COLO829 (cell line): ENCODE data around the gene ARFIP1.
A peak's percentile ranks its signal among the peaks of the same experiment; 100 is the strongest.
"Not testable (repeated sequence)": the region's sequence is repeated elsewhere in the genome, so short reads cannot be mapped to it uniquely, and the experiment has no call there.

Experiments
- DNase-seq: peaks from one replicate; pipeline ENCODE4 v3.0.0; 2012; ENCODE audit warnings: low spot score

The ARFIP1 gene

GRCh38 chr4:152779513-152780266 lies at the start of gene ARFIP1, which contains the start of gene TIGD4:
ARFIP1 (plus strand) TSS chr4:152779954; CDS start chr4:152829634, 49,680 bp downstream.
TIGD4 (minus strand) TSS chr4:152779730; CDS start chr4:152771004, 8,726 bp downstream.
- peak; percentile 99 for DNase-seq

- no peak for DNase-seq
Measured at GRCh38 chr4:152731997-152732396, 47.8 kb upstream of the ARFIP1 start.

- no peak for DNase-seq
Measured at GRCh38 chr4:152734015-152734698, 45.6 kb upstream of the ARFIP1 start.

- no peak for DNase-seq
Measured at GRCh38 chr4:152734699-152735050, 45.1 kb upstream of the ARFIP1 start.

GRCh38 chr4:152735396-152735859 lies 44.3 kb upstream of the ARFIP1 start:
- DNase-seq: peak; percentile 59

- DNase-seq: no peak
Measured at GRCh38 chr4:152735906-152736305, 43.8 kb upstream of the ARFIP1 start.

GRCh38 chr4:152738827-152739226 lies 40.9 kb upstream of the ARFIP1 start:
- peak; percentile 53 for DNase-seq

- no peak for DNase-seq
Measured at GRCh38 chr4:152747444-152747843, 32.3 kb upstream of the ARFIP1 start.

- no peak for DNase-seq
Measured at GRCh38 chr4:152748619-152749018, 31.1 kb upstream of the ARFIP1 start.

GRCh38 chr4:152763796-152764195 lies 16.0 kb upstream of the ARFIP1 start:
- no peak for DNase-seq

- not testable (repeated sequence) for DNase-seq
Measured at GRCh38 chr4:152765069-152765737, 14.6 kb upstream of the ARFIP1 start.

GRCh38 chr4:152771741-152772533 lies 7.8 kb upstream of the ARFIP1 start:
- DNase-seq: no peak

- DNase-seq: no peak
Measured at GRCh38 chr4:152773339-152773738, 6.4 kb upstream of the ARFIP1 start.

GRCh38 chr4:152773953-152774352 lies 5.8 kb upstream of the ARFIP1 start:
- DNase-seq: no peak

GRCh38 chr4:152776352-152776751 lies 3.4 kb upstream of the ARFIP1 start:
- peak; percentile 42 for DNase-seq

- no peak for DNase-seq
Measured at GRCh38 chr4:152777488-152777887, 2.3 kb upstream of the ARFIP1 start.

GRCh38 chr4:152778656-152779512 lies 870 bp upstream of the ARFIP1 start:
- DNase-seq: peak; percentile 51

- DNase-seq: no peak
Measured at GRCh38 chr4:152780267-152780778, 569 bp downstream of the ARFIP1 start.

GRCh38 chr4:152784490-152785350 lies 5.0 kb downstream of the ARFIP1 start:
- peak; percentile 51 for DNase-seq
